Effector CD4-positive, alpha-beta T cell (primary cell): ENCODE measurements around the gene FLNB.

Source experiments
- DNase-seq: peaks from one replicate; pipeline ENCODE4 v3.0.0-alpha.2; 2020

FLNB gene

DNA sequence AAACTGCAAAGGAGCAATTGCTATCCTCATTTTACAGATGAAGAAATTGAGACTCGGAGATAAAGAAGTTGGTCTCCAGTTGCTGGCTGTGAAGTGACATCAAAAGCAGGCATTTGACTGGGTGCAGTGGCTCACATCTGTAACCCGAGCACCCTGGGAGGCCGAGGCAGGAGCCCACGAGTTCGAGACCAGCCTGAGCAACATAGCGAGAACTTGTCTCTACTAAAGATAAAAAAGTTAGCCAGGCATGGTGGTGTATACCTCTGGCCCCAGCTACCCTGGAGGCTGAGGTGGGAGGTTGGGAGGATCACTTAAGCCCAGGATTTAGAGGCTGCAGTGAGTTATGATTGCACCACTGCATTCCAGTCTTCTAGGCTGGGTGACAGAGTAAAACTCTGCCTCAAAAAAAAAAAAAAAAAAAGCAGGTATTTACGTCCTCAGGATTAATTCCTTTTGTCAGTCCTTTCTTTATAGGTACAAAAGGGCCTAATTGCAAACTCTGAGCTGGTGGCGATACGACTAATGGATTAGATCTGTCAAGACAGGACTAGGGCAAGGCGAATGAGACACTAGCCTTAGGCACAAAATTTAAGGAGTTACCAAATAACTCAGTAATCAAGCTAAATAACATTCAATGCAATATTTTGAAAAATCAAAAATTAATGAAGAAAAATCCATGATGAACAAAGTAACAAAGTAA lies 208.4 kb downstream of the FLNB start:
- DNase-seq, result no peak

- peak; percentile 35 for DNase-seq
These were observed 209.1 kb downstream of the FLNB start for GRCh38 chr3:58217209-58217811.

GRCh38 chr3:58218904-58219303 lies 210.7 kb downstream of the FLNB start:
- DNase-seq, result no peak
